GM12874 (cell line): Measurements from ENCODE around the gene NCBP3.

Experiments
- CTCF ChIP-seq: IDR thresholded peaks from 2 replicates; pipeline ENCODE4 v1.5.1; 2011; ENCODE audit warnings: low read depth, mild to moderate bottlenecking, control low read depth, low read length, moderate library complexity; ENCODE audit not compliant: insufficient read depth

Gene NCBP3

GRCh38 chr17:3792481-3792880, 53.6 kb downstream of the NCBP3 start:
- TF ChIP-seq CTCF = no peak

GRCh38 chr17:3788200-3788599, 57.8 kb downstream of the NCBP3 start:
- no peak for TF ChIP-seq CTCF

GRCh38 chr17:3782751-3783150, 63.3 kb downstream of the NCBP3 start:
- no peak for TF ChIP-seq CTCF

GRCh38 chr17:3780986-3781385, 65.1 kb downstream of the NCBP3 start:
- TF ChIP-seq CTCF = no peak

- no peak for TF ChIP-seq CTCF
These were observed 68.5 kb downstream of the NCBP3 start for GRCh38 chr17:3777366-3778120.

GRCh38 chr17:3773966-3774365, 72.1 kb downstream of the NCBP3 start:
- TF ChIP-seq CTCF = no peak

- no peak for TF ChIP-seq CTCF
These were observed 72.5 kb downstream of the NCBP3 start for GRCh38 chr17:3773511-3773910.

GRCh38 chr17:3772764-3773163, 73.3 kb downstream of the NCBP3 start:
- TF ChIP-seq CTCF = no peak
